H1 (cell line): ENCODE measurements around the gene COX10. TPM values are rescaled to one million over a fixed set of nuclear protein-coding genes. Genes with fewer than 3 reads are reported as not detected.

Source experiments
- CTCF ChIA-PET: fragments of 300-600 bp; sonication (Branson Sonifier 250); formaldehyde crosslinking; loops from one replicate; lab custom pipeline; 2021; ENCODE audit not compliant: partially characterized antibody; lab: Charles Lee
- POLR2A ChIA-PET: fragments of 300-600 bp; sonication (Branson Sonifier 250); formaldehyde crosslinking; loops from one replicate; lab custom pipeline; 2021; ENCODE audit warnings: inconsistent platforms; ENCODE audit not compliant: partially characterized antibody; lab: Charles Lee
- DNase-seq, 2 experiments: peaks; one replicate each; pipeline versions ENCODE4 v3.0.0 to v3.0.0-alpha.2; 2010 to 2022; ENCODE audit warnings: low spot score in 2 of 2, low read depth in 1 of 2, mixed read lengths in 1 of 2
- FAIRE-seq: peaks from 2 replicates; lab custom pipeline; 2011; peaks lifted over from hg19 to GRCh38; lab: Jason Lieb, UNC
- H2AFZ ChIP-seq: 2 replicates; pipeline ENCODE4 v1.8.1; 2012; ENCODE audit warnings: low read length, inconsistent platforms
- H2AK5ac ChIP-seq: 2 replicates; pipeline ENCODE4 v1.6.1; 2013; ENCODE audit warnings: low read depth, low read length
- H2BK120ac ChIP-seq: replicated peaks from 2 replicates; pipeline ENCODE3; 2013; ENCODE audit warnings: low read depth, low read length, inconsistent platforms
- H2BK12ac ChIP-seq: 2 replicates; pipeline ENCODE4 v1.6.1; 2013; ENCODE audit warnings: low read depth, low read length
- H2BK15ac ChIP-seq: 2 replicates; pipeline ENCODE4 v1.6.1; 2013; ENCODE audit warnings: low read length
- H2BK20ac ChIP-seq: 2 replicates; pipeline ENCODE4 v1.6.1; 2013; ENCODE audit warnings: low read length
- H2BK5ac ChIP-seq: 2 replicates; pipeline ENCODE4 v1.6.1; 2013; ENCODE audit warnings: low read depth, low read length
- H3K14ac ChIP-seq: 2 replicates; pipeline ENCODE4 v1.6.1; 2013; ENCODE audit warnings: inconsistent platforms; ENCODE audit not compliant: insufficient read length
- H3K18ac ChIP-seq: 2 replicates; pipeline ENCODE4 v1.6.1; 2013; ENCODE audit warnings: low read length; ENCODE audit errors: extremely low read depth
- H3K23ac ChIP-seq: 2 replicates; pipeline ENCODE4 v1.6.1; 2013; ENCODE audit warnings: inconsistent platforms; ENCODE audit not compliant: insufficient read length
- H3K23me2 ChIP-seq: 2 replicates; pipeline ENCODE4 v1.6.1; 2013; ENCODE audit warnings: low read depth, low read length
- H3K27ac ChIP-seq: 2 replicates; pipeline ENCODE4 v1.6.1; 2011; ENCODE audit warnings: low read depth, low read length, inconsistent platforms
- H3K27me3 ChIP-seq, 4 experiments: replicated peaks in 1 of 4; 1 replicate in 1 of 4; 2 replicates in 3 of 4; pipeline versions ENCODE4 v1.6.1 to v1.8.1; 2011 to 2013; ENCODE audit warnings: low read length in 3 of 4, mild to moderate bottlenecking in 3 of 4, inconsistent platforms in 2 of 4, mixed read lengths in 2 of 4, moderate library complexity in 1 of 4; ENCODE audit not compliant: control insufficient read depth in 3 of 4, insufficient read depth in 3 of 4; ENCODE audit errors: extremely low read depth in 1 of 4
- H3K36me3 ChIP-seq, 4 experiments: 2 replicates each; pipeline versions ENCODE4 v1.6.1 to v1.8.1; 2011 to 2013; ENCODE audit warnings: mild to moderate bottlenecking in 4 of 4, low read length in 3 of 4, moderate library complexity in 2 of 4, control low read depth in 1 of 4, inconsistent platforms in 1 of 4; ENCODE audit not compliant: insufficient read depth in 4 of 4, control insufficient read depth in 2 of 4
- H3K4ac ChIP-seq: replicated peaks from 2 replicates; pipeline ENCODE3; 2013; ENCODE audit warnings: low read length, low read depth, mixed read lengths, inconsistent platforms; ENCODE audit not compliant: insufficient read length
- H3K4me1 ChIP-seq, 4 experiments: replicated peaks in 1 of 4; 1 replicate in 1 of 4; 2 replicates in 3 of 4; pipeline versions ENCODE4 v1.6.1 to v1.8.1; 2011 to 2013; ENCODE audit warnings: low read length in 3 of 4, inconsistent platforms in 2 of 4, mixed read lengths in 1 of 4; ENCODE audit not compliant: insufficient read depth in 4 of 4, control insufficient read depth in 3 of 4
- H3K4me2 ChIP-seq, 2 experiments: 2 replicates each; pipeline versions ENCODE4 v1.6.1 to v1.8.1; 2011 to 2013; ENCODE audit warnings: low read depth in 2 of 2, low read length in 2 of 2, control low read depth in 1 of 2, inconsistent platforms in 1 of 2, mild to moderate bottlenecking in 1 of 2; ENCODE audit not compliant: insufficient read depth in 1 of 2
- H3K4me3 ChIP-seq, 4 experiments: fragments of 200-600, 300-600 bp in 1 of 4; sonication (generic), shearing (Covaris generic), sonication (Bioruptor Twin) in 1 of 4; 2 replicates each; pipeline versions ENCODE4 v1.5.1 to v1.8.1; 2011 to 2016; ENCODE audit warnings: low read length in 4 of 4, low read depth in 3 of 4, control low read depth in 2 of 4, inconsistent platforms in 2 of 4, mild to moderate bottlenecking in 2 of 4, mixed read lengths in 1 of 4, moderate library complexity in 1 of 4; ENCODE audit not compliant: insufficient read depth in 2 of 4; ENCODE audit errors: extremely low read depth in 1 of 4
- H3K56ac ChIP-seq: replicated peaks from 2 replicates; pipeline ENCODE3; 2013; ENCODE audit warnings: low read depth, mild to moderate bottlenecking, mixed read lengths, low read length, inconsistent platforms; ENCODE audit not compliant: insufficient read length
- H3K79me1 ChIP-seq: 2 replicates; pipeline ENCODE4 v1.6.1; 2013; ENCODE audit warnings: low read depth, low read length, control low read depth
- H3K79me2 ChIP-seq, 2 experiments: 2 replicates each; pipeline versions ENCODE4 v1.6.1 to v1.8.1; 2012 to 2013; ENCODE audit warnings: low read length in 2 of 2, mild to moderate bottlenecking in 2 of 2, inconsistent platforms in 1 of 2; ENCODE audit not compliant: insufficient read depth in 2 of 2, control insufficient read depth in 1 of 2
- H3K9ac ChIP-seq, 4 experiments: replicated peaks in 1 of 4; 1 replicate in 1 of 4; 2 replicates in 3 of 4; pipeline versions ENCODE4 v1.6.1 to v1.8.1; 2011 to 2013; ENCODE audit warnings: low read depth in 3 of 4, low read length in 3 of 4, control low read depth in 2 of 4, mild to moderate bottlenecking in 2 of 4, moderate library complexity in 2 of 4, inconsistent platforms in 1 of 4; ENCODE audit errors: extremely low read depth in 1 of 4
- H3K9me3 ChIP-seq, 2 experiments: 2 replicates each; pipeline versions ENCODE4 v1.6.1 to v1.8.1; 2012 to 2013; ENCODE audit warnings: mild to moderate bottlenecking in 2 of 2, moderate library complexity in 2 of 2, control low read depth in 1 of 2, inconsistent platforms in 1 of 2, low read depth in 1 of 2, low read length in 1 of 2, mixed read lengths in 1 of 2; ENCODE audit not compliant: insufficient read depth in 2 of 2
- H4K20me1 ChIP-seq, 2 experiments: replicated peaks in 1 of 2; 2 replicates each; pipeline versions ENCODE3 to v1.8.1; 2011 to 2013; ENCODE audit warnings: inconsistent platforms in 2 of 2, low read length in 2 of 2, mild to moderate bottlenecking in 1 of 2; ENCODE audit not compliant: insufficient read depth in 2 of 2, control insufficient read depth in 1 of 2
- H4K5ac ChIP-seq: 2 replicates; pipeline ENCODE4 v1.6.1; 2013; ENCODE audit warnings: low read length, low read depth, mixed read lengths, inconsistent platforms; ENCODE audit not compliant: insufficient read length
- H4K8ac ChIP-seq: 2 replicates; pipeline ENCODE4 v1.8.0; 2013; ENCODE audit warnings: mild to moderate bottlenecking, moderate library complexity, low read length, inconsistent platforms; ENCODE audit not compliant: insufficient read depth; ENCODE audit errors: extremely low read depth
- H4K91ac ChIP-seq: replicated peaks from 2 replicates; pipeline ENCODE3; 2013; ENCODE audit warnings: low read length, mixed read lengths, inconsistent platforms; ENCODE audit not compliant: insufficient read length
- FOSL1 ChIP-seq: IDR thresholded peaks from 2 replicates; pipeline ENCODE4 v1.6.1; 2011; ENCODE audit warnings: mild to moderate bottlenecking, low read depth, low read length, moderate library complexity; ENCODE audit not compliant: insufficient read depth
- SIRT6 ChIP-seq: IDR thresholded peaks from one replicate; pipeline ENCODE4 v1.7.1; 2012; ENCODE audit warnings: low read length, inconsistent platforms
- WGBS, 2 experiments: shearing (Covaris generic) in 1 of 2; methylation state at CpG; one replicate each; pipeline versions ENCODE4 v1.1.6 to v1.1.7; 2013 to 2015; ENCODE audit warnings: low lambda C conversion rate in 2 of 2, mixed read lengths in 2 of 2, inconsistent platforms in 1 of 2, low coverage in 1 of 2, missing lambda C conversion rate in 1 of 2; ENCODE audit not compliant: insufficient replicate concordance in 2 of 2, insufficient coverage in 1 of 2, insufficient read length in 1 of 2; ENCODE audit errors: extremely low coverage in 1 of 2, missing lambda C conversion rate in 1 of 2; 5-methylcytosine and 5-hydroxymethylcytosine counted together
- polyA plus RNA-seq, 7 experiments: library from polyadenylated mRNA; depleted of rRNA in 3 of 7; stranded (reverse) in 5 of 7; unstranded in 2 of 7; fragments of >200 nt in 5 of 7; fragments of 200-250 nt in 2 of 7; gene quantifications; 1 replicate in 5 of 7; 2 replicates in 1 of 7; 4 replicates in 1 of 7; pipeline versions ENCODE4 v1.2.1 to v1.2.3, GENCODE V29; 2011 to 2013; ENCODE audit warnings: missing spikeins in 2 of 7, mixed read lengths in 2 of 7
- total RNA-seq: library from RNA; stranded (reverse); fragmentation: NEBNext Ultra II Directional; extraction: Animal tissue kit (Norgen Biotek cat#: 25700); gene quantifications from 2 replicates; pipeline ENCODE4 v1.2.1, GENCODE V29; 2021

The COX10 gene
- total and polyA plus RNA-seq, 2 of the 8 experiments (the other 6 are each of a cell fraction or from before 2014, with no cell fraction given) = 18.0 to 23.0 TPM

DNA sequence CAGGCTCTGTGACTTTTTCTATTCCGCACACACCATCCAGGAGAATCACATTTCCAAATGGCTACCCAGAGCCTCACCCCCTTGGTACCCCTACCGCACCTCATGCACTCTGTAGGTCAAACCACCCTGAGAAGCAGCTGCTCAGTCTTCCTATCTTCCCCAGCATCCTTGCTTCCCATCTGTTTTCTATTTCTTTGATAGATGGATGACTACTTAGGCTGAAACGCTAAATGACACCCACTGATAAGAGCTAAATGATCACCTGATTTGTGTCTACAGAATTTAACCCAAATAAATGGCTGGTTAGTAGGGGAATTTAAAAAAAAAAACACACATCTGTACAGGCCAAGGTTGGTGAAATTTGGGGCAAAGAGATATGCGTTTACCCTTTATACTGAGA, 17.6 kb upstream of the COX10 start:
- ChIA-PET POLR2A (no interaction called here), CTCF (interaction anchor here (1.4 to 2.0 kb wide), 2 partner anchors 9 to 102 kb away, joined by 3 to 5 read pairs; no protein-coding TSS in a partner anchor)
- Histone ChIP-seq H3K4me1 (no peaks in the 10 kb centered on the region), H2BK20ac (no peak overlapping the region), H3K36me3 (0 out of 8 replicates have a peak, but pooled peaks cover 0 to 2% (median 0%) of the 10 kb centered on the region in 4 experiments), H3K23ac (no peak overlapping the region), H2AK5ac (no peak overlapping the region), H3K79me1 (no peaks in the 10 kb centered on the region), H3K9ac (no peak overlapping the region), H3K4me2 (no peak overlapping the region), H2BK5ac (no peak overlapping the region), H3K14ac (no peak overlapping the region), H3K4me3 (no peak overlapping the region), H3K18ac (no peak overlapping the region), H2BK120ac (no peak overlapping the region), H4K5ac (no peak overlapping the region), H3K27me3 (no peaks in the 10 kb centered on the region), H4K20me1 (no peaks in the 10 kb centered on the region), H3K56ac (no peak overlapping the region), H2BK15ac (no peak overlapping the region), H3K79me2 (no peaks in the 10 kb centered on the region), H2AFZ (no peak overlapping the region), H3K9me3 (no peaks in the 10 kb centered on the region), H3K27ac (no peak overlapping the region), H3K23me2 (no peaks in the 10 kb centered on the region), H2BK12ac (no peak overlapping the region), H3K4ac (no peak overlapping the region), H4K8ac (no peak overlapping the region), H4K91ac (no peak overlapping the region)
- WGBS, 2 experiments = 94% methylated on average over 4 of the region's 4 CpGs; no CpG with 5 or more reads in 1 of the 2 experiments
- TF ChIP-seq FOSL1 (no peak), SIRT6 (no peak)
- DNase-seq (no peak), FAIRE-seq (no peak)
